ENCODE data around the gene ADD2.

DNA sequence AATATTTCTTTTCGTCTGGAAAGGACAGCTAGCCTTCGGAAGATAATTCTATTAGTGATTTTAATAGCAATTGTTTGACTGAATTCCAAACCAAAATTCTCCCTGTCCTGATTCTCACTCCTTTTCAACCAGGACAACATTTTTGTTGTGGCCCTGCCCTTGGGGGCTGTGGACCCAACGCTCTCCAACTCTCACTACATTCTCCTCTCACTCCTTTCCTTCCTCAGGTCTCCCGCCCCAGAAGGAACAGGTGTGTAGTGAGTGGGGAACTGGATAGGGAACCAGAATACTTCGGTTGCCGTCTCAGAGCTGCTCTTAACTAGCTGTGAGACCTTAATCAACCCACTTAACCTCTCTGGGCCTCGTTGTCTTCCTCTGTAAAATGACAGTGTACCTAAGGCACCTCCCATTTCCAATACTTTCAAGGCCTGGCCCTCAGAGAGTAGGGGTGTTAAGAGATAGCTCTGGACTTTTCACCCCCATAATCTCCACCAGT, 638 bp upstream of the ADD2 start:
- TF ChIP-seq, protein P1, sequence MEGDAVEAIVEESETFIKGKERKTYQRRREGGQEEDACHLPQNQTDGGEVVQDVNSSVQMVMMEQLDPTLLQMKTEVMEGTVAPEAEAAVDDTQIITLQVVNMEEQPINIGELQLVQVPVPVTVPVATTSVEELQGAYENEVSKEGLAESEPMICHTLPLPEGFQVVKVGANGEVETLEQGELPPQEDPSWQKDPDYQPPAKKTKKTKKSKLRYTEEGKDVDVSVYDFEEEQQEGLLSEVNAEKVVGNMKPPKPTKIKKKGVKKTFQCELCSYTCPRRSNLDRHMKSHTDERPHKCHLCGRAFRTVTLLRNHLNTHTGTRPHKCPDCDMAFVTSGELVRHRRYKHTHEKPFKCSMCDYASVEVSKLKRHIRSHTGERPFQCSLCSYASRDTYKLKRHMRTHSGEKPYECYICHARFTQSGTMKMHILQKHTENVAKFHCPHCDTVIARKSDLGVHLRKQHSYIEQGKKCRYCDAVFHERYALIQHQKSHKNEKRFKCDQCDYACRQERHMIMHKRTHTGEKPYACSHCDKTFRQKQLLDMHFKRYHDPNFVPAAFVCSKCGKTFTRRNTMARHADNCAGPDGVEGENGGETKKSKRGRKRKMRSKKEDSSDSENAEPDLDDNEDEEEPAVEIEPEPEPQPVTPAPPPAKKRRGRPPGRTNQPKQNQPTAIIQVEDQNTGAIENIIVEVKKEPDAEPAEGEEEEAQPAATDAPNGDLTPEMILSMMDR (IDR thresholded peaks at IDR 0.05), result no peak
- no peak for TF ChIP-seq POLR2A (IDR thresholded peaks at IDR 0.05)
